GM12873 (cell line): ENCODE measurements around the gene SPNS3.

Experiments
- TF ChIP-seq, protein P1 (sequence below): IDR thresholded peaks from 2 replicates; pipeline ENCODE4 v1.5.1; 2012; ENCODE audit warnings: low read depth, mild to moderate bottlenecking, moderate library complexity, low read length, control low read depth; ENCODE audit not compliant: insufficient read depth; ENCODE audit errors: missing control alignments

Gene SPNS3

GRCh38 chr17:4433515-4434031 lies at the start of gene SPNS3:
Gene SPNS3, plus strand, starts transcription at chr17:4433940. Its CDS starts 28 bp downstream, at chr17:4433968.
- TF ChIP-seq, protein P1, sequence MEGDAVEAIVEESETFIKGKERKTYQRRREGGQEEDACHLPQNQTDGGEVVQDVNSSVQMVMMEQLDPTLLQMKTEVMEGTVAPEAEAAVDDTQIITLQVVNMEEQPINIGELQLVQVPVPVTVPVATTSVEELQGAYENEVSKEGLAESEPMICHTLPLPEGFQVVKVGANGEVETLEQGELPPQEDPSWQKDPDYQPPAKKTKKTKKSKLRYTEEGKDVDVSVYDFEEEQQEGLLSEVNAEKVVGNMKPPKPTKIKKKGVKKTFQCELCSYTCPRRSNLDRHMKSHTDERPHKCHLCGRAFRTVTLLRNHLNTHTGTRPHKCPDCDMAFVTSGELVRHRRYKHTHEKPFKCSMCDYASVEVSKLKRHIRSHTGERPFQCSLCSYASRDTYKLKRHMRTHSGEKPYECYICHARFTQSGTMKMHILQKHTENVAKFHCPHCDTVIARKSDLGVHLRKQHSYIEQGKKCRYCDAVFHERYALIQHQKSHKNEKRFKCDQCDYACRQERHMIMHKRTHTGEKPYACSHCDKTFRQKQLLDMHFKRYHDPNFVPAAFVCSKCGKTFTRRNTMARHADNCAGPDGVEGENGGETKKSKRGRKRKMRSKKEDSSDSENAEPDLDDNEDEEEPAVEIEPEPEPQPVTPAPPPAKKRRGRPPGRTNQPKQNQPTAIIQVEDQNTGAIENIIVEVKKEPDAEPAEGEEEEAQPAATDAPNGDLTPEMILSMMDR, result no peak

- TF ChIP-seq, protein P1, result no peak
Observed at GRCh38 chr17:4386406-4386805, 47.3 kb upstream of the SPNS3 start.

- TF ChIP-seq, protein P1, result no peak
Observed at GRCh38 chr17:4387137-4387536, 46.6 kb upstream of the SPNS3 start.

DNA sequence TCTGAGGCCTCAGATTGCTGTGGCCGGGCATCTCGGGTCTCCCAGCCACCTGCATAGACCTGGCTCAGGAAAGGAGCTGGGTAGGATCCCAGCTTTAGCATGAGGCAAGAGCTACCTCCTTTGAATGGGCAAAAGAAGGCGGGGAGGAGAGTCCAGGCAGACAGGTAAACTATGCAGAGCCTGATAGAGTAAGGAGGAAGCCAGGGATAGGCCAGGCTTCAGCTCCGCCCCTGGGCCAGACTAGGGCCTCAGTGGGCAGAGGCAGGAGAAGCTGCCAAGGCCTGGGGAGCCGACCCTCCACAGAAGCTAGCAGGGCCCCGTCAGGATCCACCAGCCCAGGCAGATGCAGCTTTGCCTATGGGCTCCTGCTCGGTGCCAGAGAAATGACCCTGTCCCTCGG lies 44.7 kb upstream of the SPNS3 start:
- TF ChIP-seq, protein P1, result no peak

DNA sequence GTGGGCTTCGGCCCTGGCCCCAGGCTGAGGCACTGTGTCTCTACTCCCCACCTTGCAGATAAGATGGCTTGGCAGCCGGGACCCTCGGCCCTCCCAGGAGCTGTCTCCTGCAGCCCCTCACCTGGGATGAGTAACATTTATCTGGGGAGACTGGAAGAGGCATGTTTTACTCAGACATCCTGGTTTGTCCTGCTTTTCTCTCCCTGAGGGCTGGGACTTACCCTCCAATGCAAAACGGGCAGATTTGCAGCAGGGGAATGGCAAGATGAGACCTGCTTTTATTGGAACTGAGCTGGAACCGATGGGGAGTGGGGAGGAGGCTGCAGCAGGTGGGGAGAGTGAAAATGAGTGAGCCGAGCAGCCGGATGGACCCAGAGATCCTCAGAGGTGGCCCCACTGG lies 39.9 kb upstream of the SPNS3 start:
- TF ChIP-seq, protein P1, result no peak

DNA sequence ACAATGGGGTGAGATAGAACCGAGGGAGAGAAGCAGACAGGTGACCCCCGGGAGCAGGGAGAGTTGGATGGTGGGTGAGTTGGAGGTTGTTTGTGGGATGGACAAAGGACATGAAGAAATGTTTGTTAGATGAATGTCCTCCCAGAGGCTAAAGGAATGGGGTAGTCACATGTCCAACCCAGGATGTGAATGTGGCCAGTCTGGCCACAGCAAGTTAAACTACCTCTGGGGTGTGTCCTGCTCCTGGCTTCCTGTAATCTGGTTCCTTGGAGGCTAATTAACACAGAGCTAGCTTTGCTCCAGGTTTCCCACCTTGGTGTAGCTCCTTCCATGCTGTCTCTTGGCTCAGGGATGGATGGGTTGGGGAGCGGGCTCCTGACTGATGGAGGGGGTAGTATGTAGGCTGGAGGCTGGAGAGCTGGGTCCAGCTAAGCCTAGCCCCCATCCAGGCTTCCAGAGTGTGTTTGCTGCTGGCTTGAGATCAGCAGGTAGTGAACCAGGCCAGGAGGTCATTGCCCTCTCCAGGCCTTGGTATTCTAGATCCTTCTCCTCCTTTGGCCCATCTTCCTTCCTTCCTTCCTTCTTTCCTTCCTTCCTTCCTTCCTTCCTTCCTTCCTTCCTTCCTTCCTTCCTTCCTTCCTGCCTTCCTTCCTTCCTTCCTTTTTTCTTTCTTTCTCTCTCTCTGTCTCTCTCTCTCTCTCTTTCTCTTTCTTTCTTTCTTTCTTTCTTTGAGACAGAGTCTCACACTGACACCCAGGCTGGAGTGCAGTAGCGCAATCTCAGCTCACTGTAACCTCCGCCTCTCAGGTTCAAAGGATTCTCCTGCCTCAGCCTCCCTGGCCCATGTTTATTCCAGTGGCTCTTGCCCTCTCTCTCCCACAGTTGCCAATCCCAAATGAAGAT lies 39.3 kb upstream of the SPNS3 start:
- TF ChIP-seq, protein P1, result no peak

DNA sequence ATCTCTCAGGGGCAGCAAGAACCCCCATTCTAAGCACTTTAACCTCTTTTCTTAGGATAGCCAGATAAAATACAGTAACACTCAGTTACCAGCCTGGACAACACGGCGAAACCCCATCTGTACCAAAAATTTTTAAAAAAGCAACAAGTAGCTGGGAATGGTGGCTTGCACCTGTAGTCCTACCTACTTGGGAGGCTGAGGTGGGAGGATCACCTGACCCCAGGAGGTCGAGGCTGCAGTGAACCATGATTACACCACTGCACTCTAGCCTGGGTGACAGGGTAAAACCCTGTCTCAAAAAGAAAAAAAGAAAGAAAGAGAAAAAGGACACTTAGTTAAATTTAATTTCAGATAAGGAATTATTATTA lies 38.6 kb upstream of the SPNS3 start:
- TF ChIP-seq, protein P1, result no peak
